ENCODE results near the gene C1QTNF1.

Gene C1QTNF1

GRCh38 chr17:79078476-79079190, 54.7 kb downstream of the C1QTNF1 start:
- no peak for DNase-seq (ENCODE audit: low read depth in 1 of 2, low spot score in 1 of 2)

- DNase-seq (ENCODE audit: low read depth in 1 of 2, low spot score in 1 of 2) = no peak
Measured at GRCh38 chr17:79079421-79080200, 55.6 kb downstream of the C1QTNF1 start.

GRCh38 chr17:79080349-79080748, 56.4 kb downstream of the C1QTNF1 start:
- DNase-seq (ENCODE audit: low read depth in 1 of 2, low spot score in 1 of 2) = no peak

- DNase-seq (ENCODE audit: low read depth in 1 of 2, low spot score in 1 of 2) = no peak
Measured at GRCh38 chr17:79080761-79081290, 56.9 kb downstream of the C1QTNF1 start.

GRCh38 chr17:79081571-79082276, 57.8 kb downstream of the C1QTNF1 start:
- DNase-seq (ENCODE audit: low read depth in 1 of 2, low spot score in 1 of 2) = no peak

GRCh38 chr17:79082311-79083190, 58.6 kb downstream of the C1QTNF1 start:
- DNase-seq (ENCODE audit: low read depth in 1 of 2, low spot score in 1 of 2) = peak; percentile 19 to 36

GRCh38 chr17:79083191-79083971, 59.4 kb downstream of the C1QTNF1 start:
- no peak for DNase-seq (ENCODE audit: low read depth in 1 of 2, low spot score in 1 of 2)

GRCh38 chr17:79084291-79085153, 60.6 kb downstream of the C1QTNF1 start:
- no peak for DNase-seq (ENCODE audit: low read depth in 1 of 2, low spot score in 1 of 2)

- DNase-seq (ENCODE audit: low read depth in 1 of 2, low spot score in 1 of 2) = no peak
Measured at GRCh38 chr17:79085154-79085920, 61.4 kb downstream of the C1QTNF1 start.

- no peak for DNase-seq (ENCODE audit: low read depth in 1 of 2, low spot score in 1 of 2)
Measured at GRCh38 chr17:79085921-79086551, 62.1 kb downstream of the C1QTNF1 start.

GRCh38 chr17:79086609-79087427, 62.8 kb downstream of the C1QTNF1 start:
- DNase-seq (ENCODE audit: low read depth in 1 of 2, low spot score in 1 of 2) = no peak

GRCh38 chr17:79087428-79088143, 63.6 kb downstream of the C1QTNF1 start:
- DNase-seq (ENCODE audit: low read depth in 1 of 2, low spot score in 1 of 2) = peak; percentile 49 to 73

GRCh38 chr17:79088247-79088996, 64.5 kb downstream of the C1QTNF1 start:
- DNase-seq (ENCODE audit: low read depth in 1 of 2, low spot score in 1 of 2) = no peak

GRCh38 chr17:79088997-79089328, 65.0 kb downstream of the C1QTNF1 start:
- DNase-seq (ENCODE audit: low read depth in 1 of 2, low spot score in 1 of 2) = no peak

GRCh38 chr17:79089720-79090442, 65.9 kb downstream of the C1QTNF1 start:
- DNase-seq (ENCODE audit: low read depth in 1 of 2, low spot score in 1 of 2) = no peak

All from activated T-helper 1 cell treated with anti-CD3 and anti-CD28 coated beads, Interleukin-2, amount 50 U/mL, for 16 hours (primary cell).